IPS-NIHi7 (cell line): ENCODE data around the gene TIGD2.
"Not testable (repeated sequence)": the region's sequence is repeated elsewhere in the genome, so short reads cannot be mapped to it uniquely, and the experiment has no call there.

Experiments used
- DNase-seq: peaks from one replicate; pipeline ENCODE4 v3.0.0; 2012; ENCODE audit warnings: mixed read lengths; ENCODE audit errors: extremely low spot score

TIGD2 gene

DNA sequence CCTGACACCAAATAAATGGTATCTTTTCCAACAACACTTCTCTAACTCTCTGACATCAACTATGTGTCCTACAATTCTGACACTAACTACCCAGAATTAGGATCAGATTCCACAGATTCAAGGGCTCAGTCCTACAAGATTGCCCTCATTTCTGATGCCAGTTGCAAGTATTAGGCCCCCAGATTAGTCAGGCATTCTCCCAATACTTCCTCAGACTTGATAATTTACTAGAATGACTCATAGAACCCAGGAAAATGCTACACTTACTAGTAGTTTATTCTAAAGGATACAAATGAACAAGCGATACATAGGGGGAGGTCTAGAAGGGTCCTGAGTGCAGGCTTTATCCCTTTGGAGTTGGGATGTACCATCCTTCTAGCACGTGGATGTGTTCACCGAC, 8.5 kb downstream of the TIGD2 start:
- DNase-seq: no peak

GRCh38 chr4:89121387-89122068, 10.2 kb downstream of the TIGD2 start:
- DNase-seq: no peak

DNA sequence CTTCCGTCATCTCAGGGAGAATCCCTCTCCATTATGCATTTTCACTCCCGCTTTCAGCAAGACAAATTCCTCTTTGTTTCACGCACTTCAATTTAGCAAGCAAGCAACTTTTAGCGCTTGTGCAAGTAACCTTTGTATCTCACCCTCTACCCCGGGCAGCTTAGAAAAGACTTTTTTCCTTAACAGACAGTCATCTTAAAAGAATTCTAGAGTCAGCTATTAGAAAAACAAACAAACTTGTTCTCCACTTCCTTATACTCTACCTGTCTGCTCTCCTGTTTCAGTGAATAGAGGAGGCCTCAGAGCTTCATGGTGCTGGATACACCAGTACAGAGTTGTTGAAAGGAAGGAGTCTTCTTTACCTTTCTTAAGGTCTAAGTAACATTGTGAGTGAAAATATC, 12.1 kb downstream of the TIGD2 start:
- no peak for DNase-seq

DNA sequence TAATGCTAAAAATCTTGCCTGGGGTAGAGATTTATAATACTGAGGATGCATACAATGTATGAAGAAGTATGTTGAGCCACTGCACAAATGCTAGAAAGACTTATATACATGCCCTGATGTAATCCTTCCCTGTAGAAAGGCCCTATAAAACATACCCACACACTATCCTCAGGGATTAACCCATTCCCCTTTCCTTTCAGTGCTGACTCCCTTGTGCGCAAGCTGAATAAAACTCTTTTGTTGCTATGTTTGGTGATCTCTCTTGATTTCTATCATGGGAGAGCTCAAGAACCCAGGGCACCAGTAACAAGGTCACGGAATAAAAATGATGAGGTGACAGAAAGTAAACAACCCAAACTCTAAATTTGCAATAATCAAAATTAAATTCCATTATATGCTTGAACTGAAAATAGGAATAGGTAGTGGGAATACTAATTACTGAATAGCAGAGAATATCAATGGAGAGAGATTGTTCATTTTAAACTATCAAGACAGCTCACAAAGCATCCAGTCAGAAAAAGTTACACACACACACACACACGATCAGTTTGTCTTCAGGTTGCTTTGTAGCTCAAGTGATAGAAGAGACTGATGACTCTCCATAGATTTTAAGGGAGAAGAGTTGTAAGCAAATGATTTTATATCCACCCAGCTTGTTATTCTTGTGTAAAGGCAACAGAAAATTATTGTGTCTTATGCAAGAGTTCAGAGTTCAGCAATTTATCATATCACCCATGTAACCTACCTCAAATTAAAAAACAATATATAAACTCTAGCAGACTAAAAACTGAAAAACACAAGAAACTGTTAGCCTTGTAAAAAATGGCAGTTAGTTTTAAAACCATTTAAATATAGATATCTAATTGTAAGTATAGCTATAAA, 14.8 kb downstream of the TIGD2 start:
- DNase-seq: no peak

GRCh38 chr4:89129080-89129640, 17.8 kb downstream of the TIGD2 start:
- DNase-seq: no peak

GRCh38 chr4:89134775-89135319, 23.5 kb downstream of the TIGD2 start:
- DNase-seq: no peak

DNA sequence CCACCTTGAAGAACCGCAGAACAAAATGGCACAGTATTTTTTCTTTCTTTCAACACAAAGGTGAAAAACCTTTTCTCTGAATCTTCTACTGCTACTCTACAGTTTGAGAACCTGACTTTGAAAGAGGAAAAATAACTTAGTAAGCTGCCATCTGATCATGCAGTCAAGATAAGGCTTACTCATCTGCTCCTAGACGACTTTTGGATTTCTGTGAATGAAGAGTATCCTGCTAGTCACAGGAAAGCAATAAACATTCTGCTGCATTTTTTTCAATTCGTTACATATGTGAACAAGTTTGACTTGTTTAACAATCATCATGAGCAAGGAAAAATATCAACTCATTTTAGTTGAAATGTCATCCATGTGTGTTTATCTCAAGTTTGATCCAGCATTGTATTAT, 25.2 kb downstream of the TIGD2 start:
- DNase-seq: no peak

- no peak for DNase-seq
Measured at GRCh38 chr4:89137231-89137630, 25.9 kb downstream of the TIGD2 start.

GRCh38 chr4:89137695-89138094, 26.4 kb downstream of the TIGD2 start:
- peak; percentile 41 for DNase-seq

DNA sequence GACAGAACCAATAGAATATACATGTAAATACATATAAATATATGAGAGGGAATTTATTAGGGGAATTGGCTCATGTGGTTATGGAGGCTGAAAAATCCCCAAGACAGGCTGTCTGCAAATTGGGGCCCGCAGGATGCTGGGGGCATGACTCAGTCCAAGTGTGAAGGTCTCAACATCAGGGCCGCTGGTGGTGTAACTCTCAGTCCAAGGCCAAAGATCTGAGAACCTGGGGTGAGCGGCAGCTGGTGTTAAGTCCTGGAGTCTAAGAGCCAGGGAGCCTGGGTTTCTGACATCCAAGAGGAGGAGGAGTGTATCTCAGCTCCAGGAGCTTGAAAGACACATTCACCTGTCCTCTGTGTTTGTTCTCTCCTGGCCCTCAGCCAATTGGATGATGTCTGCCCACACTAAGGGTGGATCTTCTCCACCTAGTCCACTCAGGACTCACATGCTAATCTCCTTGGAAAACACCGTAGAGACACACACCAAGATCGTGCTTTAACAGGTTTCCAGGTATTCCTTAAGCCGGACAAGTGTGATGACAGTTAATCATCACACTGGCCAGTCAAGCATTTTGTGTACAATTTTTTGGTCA, 28.9 kb downstream of the TIGD2 start:
- no peak for DNase-seq

DNA sequence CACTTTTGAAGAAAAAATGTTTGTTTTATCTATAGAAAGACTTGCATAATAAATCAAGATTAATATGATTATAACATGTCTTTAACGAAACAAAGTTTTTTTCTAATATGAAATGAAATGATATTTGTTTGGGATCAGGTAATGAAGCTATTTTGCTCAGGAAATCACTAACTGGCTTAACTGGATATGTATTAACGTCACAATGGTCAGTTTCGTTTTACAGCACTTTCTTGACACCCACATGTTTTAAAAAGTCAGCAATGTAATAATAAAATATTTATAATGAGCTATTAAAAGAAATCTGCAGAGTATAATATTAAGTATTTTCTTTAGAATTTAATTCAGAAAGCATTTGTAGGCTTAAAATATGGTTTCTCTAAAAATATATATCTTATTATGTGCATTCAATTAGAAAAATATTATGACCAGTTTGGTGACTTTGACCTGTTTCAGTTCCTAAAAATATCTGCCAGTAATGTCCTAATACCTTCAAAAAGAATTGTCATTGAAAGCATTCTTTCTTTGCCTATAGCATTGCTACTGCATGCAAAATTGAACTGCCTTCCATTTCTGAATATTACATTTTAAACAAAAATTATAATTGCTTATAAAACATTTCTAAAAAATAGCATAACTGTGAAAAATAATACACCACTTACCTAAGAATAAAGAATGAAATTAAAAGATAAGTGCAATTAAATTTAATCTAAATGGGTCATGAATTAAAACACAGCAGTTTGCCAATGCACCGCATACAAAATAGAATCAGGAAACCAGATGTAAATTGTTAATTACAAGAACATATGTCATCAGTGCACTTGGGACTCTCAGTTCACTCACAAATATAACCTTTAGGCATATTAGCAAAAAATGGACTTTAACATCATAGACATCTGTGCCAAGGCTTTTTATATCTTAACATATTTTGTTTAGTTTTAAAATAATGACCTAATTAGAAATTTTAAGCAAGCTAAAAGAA, 31.6 kb downstream of the TIGD2 start:
- no peak for DNase-seq

DNA sequence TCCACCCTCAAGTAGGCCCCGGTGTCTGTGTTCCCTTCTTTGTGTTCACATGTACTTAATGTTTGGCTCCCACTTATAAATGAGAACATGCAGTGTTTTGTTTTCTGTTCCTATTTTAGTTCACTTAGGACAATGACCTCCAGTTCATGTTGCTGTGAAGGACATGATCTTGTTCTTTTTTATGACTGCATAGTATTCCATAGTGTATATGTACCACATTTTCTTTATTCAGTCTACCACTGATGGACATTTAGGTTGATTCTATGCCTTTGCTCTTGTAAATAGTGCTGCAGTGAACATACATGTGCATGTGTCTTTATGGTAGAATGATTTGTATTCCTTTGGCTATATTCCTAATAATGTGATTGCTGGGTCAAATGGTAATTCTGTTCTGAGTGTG, 33.3 kb downstream of the TIGD2 start:
- not testable (repeated sequence) for DNase-seq

- no peak for DNase-seq
Measured at GRCh38 chr4:89146196-89146595, 34.9 kb downstream of the TIGD2 start.

DNA sequence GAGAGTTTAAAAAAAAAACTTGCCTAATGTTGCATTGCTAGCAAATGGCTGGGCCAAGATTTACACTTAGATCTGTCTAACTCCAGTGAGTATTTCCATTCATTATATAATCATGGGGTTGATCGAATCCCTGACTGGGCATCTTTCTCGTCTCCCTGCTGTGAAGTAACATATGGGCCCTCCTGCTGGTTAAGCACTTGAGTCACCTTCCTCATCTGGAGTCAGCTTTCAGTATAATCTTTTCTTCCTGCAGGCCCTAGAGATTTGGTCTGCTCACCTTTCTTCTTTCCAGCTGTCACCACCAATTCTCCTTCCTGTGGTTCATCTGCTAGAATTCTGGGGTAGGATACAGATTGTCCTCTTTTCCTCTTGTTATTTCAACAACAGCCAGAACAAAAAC, 41.6 kb downstream of the TIGD2 start:
- DNase-seq: peak; percentile 39

GRCh38 chr4:89156174-89156914, 45.0 kb downstream of the TIGD2 start:
- no peak for DNase-seq

- no peak for DNase-seq
Measured at GRCh38 chr4:89157488-89158024, 46.2 kb downstream of the TIGD2 start.

- peak; percentile 25 for DNase-seq
Measured at GRCh38 chr4:89158884-89159503, 47.7 kb downstream of the TIGD2 start.

GRCh38 chr4:89160806-89161205, 49.5 kb downstream of the TIGD2 start:
- no peak for DNase-seq

DNA sequence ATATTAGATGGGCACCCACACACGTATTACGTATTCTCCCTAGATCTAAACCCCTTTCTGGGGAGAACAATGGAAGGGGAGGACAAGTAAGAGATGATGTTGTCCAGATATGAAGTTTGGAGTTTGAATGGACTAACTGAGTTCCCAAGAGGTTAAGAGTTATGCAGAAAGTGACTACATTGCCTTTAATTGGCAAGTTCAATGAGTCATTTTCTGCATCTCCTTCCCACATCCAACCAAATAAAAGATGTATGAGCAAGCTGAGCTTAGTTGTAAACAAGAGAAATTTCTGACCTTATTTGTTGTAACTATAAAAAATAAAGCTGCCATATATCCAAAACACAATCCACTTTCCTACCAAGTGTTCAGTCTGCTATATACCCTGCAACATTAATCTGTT, 50.5 kb downstream of the TIGD2 start:
- DNase-seq: no peak

DNA sequence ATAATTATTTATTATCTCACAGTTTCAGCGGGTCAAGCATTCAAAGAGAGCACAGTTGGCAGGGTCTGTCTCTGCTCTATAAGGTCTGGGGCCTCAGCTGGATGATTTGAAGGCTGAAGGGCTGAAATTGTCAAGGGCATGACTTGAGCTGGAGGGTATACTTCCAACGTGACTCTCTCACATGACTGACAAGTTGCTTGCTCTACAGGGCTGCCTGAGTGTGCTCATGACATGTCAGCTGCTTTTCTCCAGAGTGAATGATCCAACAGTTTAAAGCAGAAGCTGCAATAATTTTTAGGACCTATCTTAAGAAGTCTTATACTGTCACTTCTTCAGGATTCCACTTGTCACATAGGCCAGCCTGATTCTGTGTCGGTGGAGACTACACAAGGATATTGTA, 51.2 kb downstream of the TIGD2 start:
- no peak for DNase-seq
